Upper lobe of left lung (tissue), 6 donors: ENCODE results near the gene SLC25A6. TPM values are rescaled to one million over a fixed set of nuclear protein-coding genes. Genes with fewer than 3 reads are reported as not detected.
A peak's percentile ranks its signal among the peaks of the same experiment; 100 is the strongest.

ENCODE experiments used
- ATAC-seq, 2 donors: fragments of 200-7000 bp; cut with Tn5 transposase; one replicate each; pipeline ENCODE4 v1.9.1; 2022; ENCODE audit warnings: mild to moderate bottlenecking in 2 of 2, moderate library complexity in 2 of 2; ENCODE audit not compliant: low FRiP score in 2 of 2
- DNase-seq, 2 donors: peaks; one replicate each; pipeline ENCODE4 v3.0.0-alpha.2; 2019 to 2020
- H3K27ac ChIP-seq, 4 donors: fragments of 200-600 bp; sonication (generic); one replicate each; pipeline ENCODE4 v1.5.1; 2016 to 2019
- H3K27me3 ChIP-seq, 4 donors: fragments of 200-600 bp; sonication (generic); one replicate each; pipeline ENCODE4 v1.5.1; 2017 to 2019
- H3K36me3 ChIP-seq, 4 donors: fragments of 200-600 bp; sonication (generic); one replicate each; pipeline ENCODE4 v1.5.1; 2016 to 2019
- H3K4me1 ChIP-seq, 4 donors: fragments of 200-600 bp; sonication (generic); one replicate each; pipeline ENCODE4 v1.5.1; 2018 to 2019
- H3K4me3 ChIP-seq, 4 donors: fragments of 200-600 bp; sonication (generic); one replicate each; pipeline ENCODE4 v1.5.1; 2017 to 2019; ENCODE audit warnings: mild to moderate bottlenecking in 2 of 4, moderate library complexity in 1 of 4
- H3K9me3 ChIP-seq, 4 donors: fragments of 200-600 bp; sonication (generic); one replicate each; pipeline ENCODE4 v1.5.1; 2018 to 2019
- EP300 ChIP-seq, 4 donors: sonication (generic); formaldehyde crosslinking; IDR thresholded peaks; one replicate each; pipeline ENCODE4 v1.5.1; 2017; ENCODE audit warnings: antibody characterized with exemption in 4 of 4, control low read depth in 2 of 4
- POLR2A ChIP-seq, 4 donors: fragments of 450-650 bp; IDR thresholded peaks; one replicate each; pipeline ENCODE4 v1.5.1; 2016 to 2017; ENCODE audit warnings: antibody characterized with exemption in 4 of 4, mild to moderate bottlenecking in 2 of 4
- POLR2AphosphoS5 ChIP-seq, 2 donors: sonication (generic); formaldehyde crosslinking; IDR thresholded peaks; one replicate each; pipeline ENCODE4 v1.5.1; 2017; ENCODE audit warnings: antibody characterized with exemption in 2 of 2
- WGBS, 2 donors: methylation state at CpG; one replicate each; pipeline ENCODE4 v1.1.5; 2017 to 2018; 5-methylcytosine and 5-hydroxymethylcytosine counted together
- total RNA-seq, 6 donors: library from RNA; depleted of rRNA in 4 of 6; stranded (reverse); fragments of >200 nt in 4 of 6; gene quantifications; one replicate each; pipeline versions ENCODE4 v1.1.0 to v1.2.1, GENCODE V29; 2016 to 2021
- TF ChIP-seq, protein P1 (sequence below), 6 experiments: fragments of 450-650 bp in 4 of 6; fragments of 200-600 bp in 2 of 6; sonication (generic) in 2 of 6; IDR thresholded peaks; one replicate each; pipeline ENCODE4 v1.5.1; 2016 to 2019; ENCODE audit warnings: antibody characterized with exemption in 6 of 6
- donor health status: DM: no; HTN: no; CAD: no; lungs with moderate emphysema.
- donor health status: DM: no; HTN: yes; CAD: no; lungs with severe emphysema.

SLC25A6 gene
- total RNA-seq, 6 donors from 2014 or later, result 158 to 460 (median 285) TPM

DNA sequence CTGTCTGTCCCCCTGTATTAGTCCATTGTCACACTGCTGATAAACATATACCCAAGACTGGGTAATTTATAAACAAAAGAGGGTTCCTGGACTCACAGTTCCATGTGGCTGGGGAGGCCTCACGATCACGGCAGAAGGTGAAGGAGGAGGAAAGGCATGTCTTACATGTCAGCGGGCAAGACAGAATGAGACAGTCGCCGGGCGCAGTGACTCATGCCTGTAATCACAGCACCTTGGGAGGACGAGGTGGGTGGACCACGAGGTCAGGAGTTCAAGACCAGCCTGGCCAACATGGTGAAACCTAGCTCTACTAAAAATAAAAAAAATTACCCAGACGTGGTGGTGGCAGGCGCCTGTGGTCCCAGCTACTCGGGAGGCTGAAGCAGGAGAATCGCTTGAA lies 30.6 kb downstream of the SLC25A6 start:
- Histone ChIP-seq H3K27ac (no peak overlapping the region), H3K4me1 (no peaks in the 10 kb centered on the region), H3K4me3 (no peak overlapping the region), H3K36me3 (peaks cover 0 to 64% (median 15%) of the 10 kb centered on the region in 4 donors), H3K27me3 (no peaks in the 10 kb centered on the region), H3K9me3 (peaks cover 4 to 7% (median 5%) of the 10 kb centered on the region in 4 donors)
- DNase-seq (peak in 1 of 2 donors; percentile 15), ATAC-seq (no peak)
- TF ChIP-seq POLR2A (IDR thresholded peaks at IDR 0.05) (no peak), POLR2AphosphoS5 (IDR thresholded peaks at IDR 0.05) (no peak), EP300 (IDR thresholded peaks at IDR 0.05) (no peak)
- TF ChIP-seq, protein P1, sequence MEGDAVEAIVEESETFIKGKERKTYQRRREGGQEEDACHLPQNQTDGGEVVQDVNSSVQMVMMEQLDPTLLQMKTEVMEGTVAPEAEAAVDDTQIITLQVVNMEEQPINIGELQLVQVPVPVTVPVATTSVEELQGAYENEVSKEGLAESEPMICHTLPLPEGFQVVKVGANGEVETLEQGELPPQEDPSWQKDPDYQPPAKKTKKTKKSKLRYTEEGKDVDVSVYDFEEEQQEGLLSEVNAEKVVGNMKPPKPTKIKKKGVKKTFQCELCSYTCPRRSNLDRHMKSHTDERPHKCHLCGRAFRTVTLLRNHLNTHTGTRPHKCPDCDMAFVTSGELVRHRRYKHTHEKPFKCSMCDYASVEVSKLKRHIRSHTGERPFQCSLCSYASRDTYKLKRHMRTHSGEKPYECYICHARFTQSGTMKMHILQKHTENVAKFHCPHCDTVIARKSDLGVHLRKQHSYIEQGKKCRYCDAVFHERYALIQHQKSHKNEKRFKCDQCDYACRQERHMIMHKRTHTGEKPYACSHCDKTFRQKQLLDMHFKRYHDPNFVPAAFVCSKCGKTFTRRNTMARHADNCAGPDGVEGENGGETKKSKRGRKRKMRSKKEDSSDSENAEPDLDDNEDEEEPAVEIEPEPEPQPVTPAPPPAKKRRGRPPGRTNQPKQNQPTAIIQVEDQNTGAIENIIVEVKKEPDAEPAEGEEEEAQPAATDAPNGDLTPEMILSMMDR (IDR thresholded peaks at IDR 0.05), result no peak
- WGBS, 2 donors, result 78 to 88% methylated on average over 12 of the region's 12 CpGs

- Histone ChIP-seq H3K4me3 (no peak overlapping the region), H3K27me3 (no peaks in the 10 kb centered on the region), H3K9me3 (peaks cover 4 to 7% (median 5%) of the 10 kb centered on the region in 4 donors), H3K27ac (no peak overlapping the region), H3K4me1 (no peaks in the 10 kb centered on the region), H3K36me3 (peaks cover 0 to 70% (median 15%) of the 10 kb centered on the region in 4 donors)
- TF ChIP-seq, protein P1 (IDR thresholded peaks at IDR 0.05), result no peak
- TF ChIP-seq EP300 (IDR thresholded peaks at IDR 0.05), result no peak
- no peak for TF ChIP-seq POLR2A (IDR thresholded peaks at IDR 0.05)
- no peak for TF ChIP-seq POLR2AphosphoS5 (IDR thresholded peaks at IDR 0.05)
- DNase-seq (no peak), ATAC-seq (no peak)
- 81 to 89% methylated on average over 2 of the region's 2 CpGs for WGBS, 2 donors
Measured at GRCh38 chrX:1360171-1360570, 31.7 kb downstream of the SLC25A6 start.

GRCh38 chrX:1359477-1359873 lies 32.4 kb downstream of the SLC25A6 start:
- ATAC-seq, result no peak
- WGBS, 2 donors, result 89 to 94% methylated on average over 4 of the region's 4 CpGs
- no peaks in the 10 kb centered on the region for H3K27me3 ChIP-seq
- no peak for TF ChIP-seq EP300 (IDR thresholded peaks at IDR 0.05)
- no peak overlapping the region for H3K27ac ChIP-seq
- H3K4me1 ChIP-seq, result no peaks in the 10 kb centered on the region
- peaks cover 4 to 7% (median 5%) of the 10 kb centered on the region in 4 donors for H3K9me3 ChIP-seq
- H3K4me3 ChIP-seq, result no peak overlapping the region
- H3K36me3 ChIP-seq, result peaks cover 0 to 65% (median 12%) of the 10 kb centered on the region in 4 donors
- no peak for DNase-seq

- Histone ChIP-seq H3K4me1 (no peaks in the 10 kb centered on the region), H3K4me3 (no peak overlapping the region), H3K27me3 (no peaks in the 10 kb centered on the region), H3K27ac (no peak overlapping the region), H3K9me3 (peaks cover 4 to 7% (median 5%) of the 10 kb centered on the region in 4 donors), H3K36me3 (peaks cover 0 to 63% (median 10%) of the 10 kb centered on the region in 4 donors)
- DNase-seq (peak in 1 of 2 donors; percentile 14), ATAC-seq (no peak)
- whole genome bisulfite sequencing, 2 donors, result 83 to 84% methylated on average over 6 of the region's 6 CpGs
- TF ChIP-seq POLR2AphosphoS5 (IDR thresholded peaks at IDR 0.05) (no peak), EP300 (IDR thresholded peaks at IDR 0.05) (no peak)
- TF ChIP-seq, protein P1 (IDR thresholded peaks at IDR 0.05), result no peak
Measured at GRCh38 chrX:1358793-1359476, 33.0 kb downstream of the SLC25A6 start.

DNA sequence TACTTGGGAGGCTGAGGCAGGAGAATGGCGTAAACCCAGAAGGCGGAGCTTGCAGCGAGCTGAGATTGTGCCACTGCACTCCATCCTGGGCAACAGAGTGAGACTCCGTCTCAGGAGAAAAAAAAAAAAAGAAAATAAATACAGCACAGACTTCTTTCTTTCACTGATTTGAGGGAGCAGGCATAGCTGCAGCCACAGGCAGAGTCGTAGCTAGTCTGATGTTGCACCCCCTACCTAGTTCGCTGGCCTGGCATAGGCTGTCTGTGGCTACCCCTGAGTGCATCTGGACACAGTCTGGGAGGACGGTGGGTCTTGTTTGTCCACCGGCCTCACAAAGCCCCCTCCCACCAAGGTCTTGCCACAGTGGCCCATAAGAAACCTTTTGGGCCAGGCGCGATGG lies 33.9 kb downstream of the SLC25A6 start:
- no peak overlapping the region for H3K4me3 ChIP-seq
- peaks cover 0 to 54% (median 10%) of the 10 kb centered on the region in 4 donors for H3K36me3 ChIP-seq
- H3K27me3 ChIP-seq, result no peaks in the 10 kb centered on the region
- H3K27ac ChIP-seq, result no peak overlapping the region
- peaks cover 4 to 7% (median 5%) of the 10 kb centered on the region in 4 donors for H3K9me3 ChIP-seq
- TF ChIP-seq POLR2AphosphoS5 (IDR thresholded peaks at IDR 0.05), result no peak
- H3K4me1 ChIP-seq, result no peaks in the 10 kb centered on the region
- ATAC-seq (no peak), DNase-seq (peak in 1 of 2 donors; percentile 6)
- WGBS, 2 donors, result 97 to 98% methylated on average over 10 of the region's 10 CpGs
